ENCODE data around the gene TMEM139. TPM values are rescaled to one million over a fixed set of nuclear protein-coding genes. Genes with fewer than 3 reads are reported as not detected.

TMEM139 gene
- total RNA-seq, 2 experiments from 2014 or later, result 0.29 to 0.70 TPM

DNA sequence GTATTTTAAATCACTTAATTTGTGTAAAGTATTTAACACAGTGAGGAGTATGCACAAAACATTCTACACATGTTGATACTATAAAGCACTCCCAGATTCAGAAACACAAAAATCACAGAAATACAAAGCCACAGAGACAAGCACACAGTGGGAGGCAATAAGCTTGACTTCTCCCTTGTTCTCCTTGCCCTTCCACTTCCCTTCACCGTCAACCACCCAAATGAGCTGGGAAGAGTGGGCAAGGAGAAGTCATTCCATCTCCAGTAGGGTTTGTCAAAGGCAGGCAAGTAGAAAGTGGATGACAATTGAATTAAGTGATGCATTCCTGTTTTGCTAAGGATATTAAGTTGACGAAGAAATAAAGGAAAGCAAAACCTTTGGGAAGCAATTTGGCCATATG, 4.2 kb upstream of the TMEM139 start:
- peak overlapping the region; percentile 87 for H3K27ac Mint-ChIP-seq
- no peaks in the 10 kb centered on the region for H3K36me3 Mint-ChIP-seq
- no peak for DNase-seq
- intact Hi-C loops (cut with micrococcal nuclease), result no loop called here
- H3K27me3 Mint-ChIP-seq, result no peaks in the 10 kb centered on the region
- CTCF ChIA-PET, result interaction anchor here (0.7 to 4.0 kb wide), 5 partner anchors 7 to 469 kb away, joined by 3 to 30 read pairs (median 10); partner anchors contain the start of gene CASP2
- no peaks in the 10 kb centered on the region for H3K9me3 Mint-ChIP-seq
- H3K4me1 Mint-ChIP-seq (ENCODE audit: low read depth), result peaks cover 42% of the 10 kb centered on the region
- H3K4me3 Mint-ChIP-seq, result peak overlapping the region; percentile 51
- POLR2A ChIA-PET, result interaction anchor here (1.2 to 4.0 kb wide), 6 partner anchors 7 to 103 kb away, joined by 3 to 27 read pairs (median 6); partner anchors contain the start of genes CASP2 and GSTK1

DNA sequence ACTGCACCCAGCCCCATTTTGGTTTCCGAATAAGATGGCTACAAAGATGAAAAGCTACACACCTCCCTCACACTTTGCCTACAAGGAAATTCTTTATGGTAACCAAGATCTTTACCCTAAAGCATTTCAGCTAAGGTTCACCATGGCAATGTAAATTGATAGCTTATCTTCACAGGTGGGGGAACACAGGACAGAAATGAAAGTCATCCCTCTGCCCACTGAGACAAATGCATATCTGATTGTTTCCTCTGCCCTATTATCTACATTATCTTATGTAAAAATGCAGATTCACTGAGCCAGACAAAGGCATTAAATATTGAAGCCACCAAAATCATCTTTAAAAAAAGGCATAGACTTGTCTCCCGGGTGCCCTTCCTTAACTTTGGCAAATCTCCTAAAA, 3.2 kb upstream of the TMEM139 start:
- no peaks in the 10 kb centered on the region for H3K36me3 Mint-ChIP-seq
- no peak for DNase-seq
- no peak overlapping the region for H3K4me3 Mint-ChIP-seq
- ChIA-PET POLR2A (interaction anchor here (4.0 kb wide), 1 partner anchor 18 kb away, joined by 27 read pairs; the partner anchor contains the start of gene GSTK1), CTCF (interaction anchor here (2.3 to 4.0 kb wide), 2 partner anchors 18 to 41 kb away, joined by 12 to 30 read pairs; no protein-coding TSS in a partner anchor)
- H3K27ac Mint-ChIP-seq, result no peak overlapping the region
- H3K27me3 Mint-ChIP-seq, result no peaks in the 10 kb centered on the region
- intact Hi-C loops (cut with micrococcal nuclease), result no loop called here
- peaks cover 42% of the 10 kb centered on the region for H3K4me1 Mint-ChIP-seq (ENCODE audit: low read depth)
- no peaks in the 10 kb centered on the region for H3K9me3 Mint-ChIP-seq

DNA sequence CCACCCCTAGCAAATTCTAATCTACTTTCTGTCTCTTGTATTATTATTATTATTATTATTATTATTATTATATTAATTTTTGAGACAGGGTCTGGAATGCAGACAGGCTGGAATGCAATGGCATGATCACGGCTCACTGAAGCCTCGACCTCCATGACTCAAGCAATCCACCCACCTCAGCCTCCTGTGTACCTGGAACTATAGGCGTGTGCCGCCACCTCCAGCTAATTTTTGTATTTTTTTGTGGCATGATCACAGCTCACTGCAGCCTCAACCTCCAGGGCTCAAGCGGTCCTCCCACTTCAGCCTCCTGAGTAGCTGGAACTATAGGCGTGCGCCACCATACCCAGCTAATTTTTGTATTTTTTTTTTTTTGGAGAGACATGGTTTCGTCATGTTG, 2.6 kb upstream of the TMEM139 start:
- no peak for DNase-seq
- Mint-ChIP-seq H3K36me3 (no peaks in the 10 kb centered on the region), H3K27me3 (no peaks in the 10 kb centered on the region), H3K4me3 (no peak overlapping the region), H3K27ac (no peak overlapping the region), H3K9me3 (no peaks in the 10 kb centered on the region), H3K4me1 (ENCODE audit: low read depth) (peaks cover 46% of the 10 kb centered on the region)
- intact Hi-C loops (cut with micrococcal nuclease), result no loop called here
- ChIA-PET POLR2A (interaction anchor here (1.2 to 4.0 kb wide), 2 partner anchors 18 to 19 kb away, joined by 6 to 27 read pairs; partner anchors contain the start of gene GSTK1), CTCF (interaction anchor here (4.0 kb wide), 1 partner anchor 42 kb away, joined by 30 read pairs; no protein-coding TSS in a partner anchor)

DNA sequence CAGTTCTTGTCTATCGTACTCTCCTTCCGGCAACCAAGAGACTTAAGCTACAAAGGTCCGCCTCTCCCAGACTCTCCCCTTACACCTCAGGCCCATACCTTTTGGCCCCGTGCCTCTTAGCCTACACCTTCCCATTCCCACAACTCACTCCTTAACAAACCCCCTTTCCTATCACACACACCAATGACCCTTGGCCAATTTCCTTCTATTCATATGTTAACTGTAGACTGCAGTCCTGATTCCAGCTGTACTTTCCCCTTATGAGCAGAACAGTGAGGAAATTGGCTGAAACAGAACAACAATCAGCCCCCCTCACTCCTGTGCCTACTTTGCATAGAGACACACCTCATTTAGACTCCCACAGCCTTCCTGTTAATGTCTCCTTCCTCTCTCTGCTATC, 1.4 kb upstream of the TMEM139 start:
- H3K27ac Mint-ChIP-seq, result peak overlapping the region; percentile 0
- intact Hi-C loops (cut with micrococcal nuclease), result no loop called here
- peaks cover 50% of the 10 kb centered on the region for H3K4me1 Mint-ChIP-seq (ENCODE audit: low read depth)
- CTCF ChIA-PET, result interaction anchor here (0.7 to 1.2 kb wide), 3 partner anchors 11 to 134 kb away, joined by 3 to 4 read pairs (median 3); no protein-coding TSS in a partner anchor
- H3K4me3 Mint-ChIP-seq, result no peak overlapping the region
- DNase-seq, result no peak
- POLR2A ChIA-PET, result interaction anchor here (0.7 to 1.2 kb wide), 3 partner anchors 14 to 28 kb away, joined by 3 to 6 read pairs (median 3); partner anchors contain the start of gene GSTK1
- no peaks in the 10 kb centered on the region for H3K36me3 Mint-ChIP-seq
- H3K9me3 Mint-ChIP-seq, result no peaks in the 10 kb centered on the region
- H3K27me3 Mint-ChIP-seq, result no peaks in the 10 kb centered on the region

DNA sequence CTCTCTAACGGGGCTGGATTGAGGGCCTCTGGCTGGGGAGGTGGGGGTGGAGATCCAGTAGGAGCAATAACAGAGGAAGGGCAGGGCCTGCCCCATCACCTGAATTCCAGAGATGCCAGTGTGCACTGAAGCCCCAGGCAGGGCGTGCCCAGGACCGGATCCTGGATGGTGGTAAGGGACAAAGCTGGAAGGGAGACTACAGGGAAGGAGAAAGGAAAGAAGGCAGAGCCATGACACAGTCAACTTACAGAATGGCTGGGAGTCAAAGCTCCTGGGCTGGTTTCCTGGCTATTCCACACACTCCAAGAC, 666 bp downstream of the TMEM139 start:
- Mint-ChIP-seq H3K4me3 (no peak overlapping the region), H3K27me3 (no peaks in the 10 kb centered on the region), H3K36me3 (peaks cover 15% of the 10 kb centered on the region), H3K4me1 (ENCODE audit: low read depth) (peaks cover 38% of the 10 kb centered on the region), H3K27ac (no peak overlapping the region), H3K9me3 (no peaks in the 10 kb centered on the region)
- CTCF ChIA-PET, result interaction anchor here (0.7 kb wide), 1 partner anchor 23 kb away, joined by 3 read pairs; no protein-coding TSS in a partner anchor
- intact Hi-C loops (cut with micrococcal nuclease), result no loop called here
- no peak for DNase-seq
- POLR2A ChIA-PET, result no interaction called here

DNA sequence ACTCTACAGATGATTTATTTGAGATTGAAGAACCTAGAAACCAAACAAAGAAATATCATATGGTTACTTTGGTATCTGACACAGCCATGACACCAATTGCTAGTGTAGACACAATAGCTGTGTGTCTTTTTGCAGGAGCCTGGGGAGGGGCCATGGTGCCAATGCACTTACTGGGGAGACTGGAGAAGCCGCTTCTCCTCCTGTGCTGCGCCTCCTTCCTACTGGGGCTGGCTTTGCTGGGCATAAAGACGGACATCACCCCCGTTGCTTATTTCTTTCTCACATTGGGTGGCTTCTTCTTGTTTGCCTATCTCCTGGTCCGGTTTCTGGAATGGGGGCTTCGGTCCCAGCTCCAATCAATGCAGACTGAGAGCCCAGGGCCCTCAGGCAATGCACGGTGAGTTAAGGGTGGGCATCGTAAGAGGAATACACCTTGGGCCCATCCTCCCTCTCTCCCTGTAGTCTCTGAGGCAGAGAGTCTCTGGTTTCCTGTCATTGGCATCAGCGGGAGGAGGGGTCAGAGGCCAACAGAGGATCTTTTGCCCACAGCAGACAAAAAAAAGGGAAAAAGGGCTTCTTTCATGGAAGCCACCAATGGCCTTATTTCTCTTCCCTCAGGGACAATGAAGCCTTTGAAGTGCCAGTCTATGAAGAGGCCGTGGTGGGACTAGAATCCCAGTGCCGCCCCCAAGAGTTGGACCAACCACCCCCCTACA, 1.2 kb downstream of the TMEM139 start:
- ChIA-PET CTCF (interaction anchor here (0.7 to 0.8 kb wide), 2 partner anchors 23 to 46 kb away, joined by 3 read pairs; no protein-coding TSS in a partner anchor), POLR2A (no interaction called here)
- peaks cover 21% of the 10 kb centered on the region for H3K36me3 Mint-ChIP-seq
- no peak for DNase-seq
- no peak overlapping the region for H3K4me3 Mint-ChIP-seq
- intact Hi-C loops (cut with micrococcal nuclease), result no loop called here
- peaks cover 38% of the 10 kb centered on the region for H3K4me1 Mint-ChIP-seq (ENCODE audit: low read depth)
- H3K27ac Mint-ChIP-seq, result no peak overlapping the region
- H3K9me3 Mint-ChIP-seq, result no peaks in the 10 kb centered on the region
- H3K27me3 Mint-ChIP-seq, result no peaks in the 10 kb centered on the region

DNA sequence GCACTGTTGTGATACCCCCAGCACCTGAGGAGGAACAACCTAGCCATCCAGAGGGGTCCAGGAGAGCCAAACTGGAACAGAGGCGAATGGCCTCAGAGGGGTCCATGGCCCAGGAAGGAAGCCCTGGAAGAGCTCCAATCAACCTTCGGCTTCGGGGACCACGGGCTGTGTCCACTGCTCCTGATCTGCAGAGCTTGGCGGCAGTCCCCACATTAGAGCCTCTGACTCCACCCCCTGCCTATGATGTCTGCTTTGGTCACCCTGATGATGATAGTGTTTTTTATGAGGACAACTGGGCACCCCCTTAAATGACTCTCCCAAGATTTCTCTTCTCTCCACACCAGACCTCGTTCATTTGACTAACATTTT, 1.7 kb downstream of the TMEM139 start:
- DNase-seq, result no peak
- no peaks in the 10 kb centered on the region for H3K27me3 Mint-ChIP-seq
- POLR2A ChIA-PET, result interaction anchor here (2.1 kb wide), 1 partner anchor 23 kb away, joined by 10 read pairs; no protein-coding TSS in a partner anchor
- CTCF ChIA-PET, result interaction anchor here (0.8 to 2.1 kb wide), 3 partner anchors 46 to 93 kb away, joined by 3 to 13 read pairs (median 7); no protein-coding TSS in a partner anchor
- H3K27ac Mint-ChIP-seq, result peak overlapping the region; percentile 47
- no peaks in the 10 kb centered on the region for H3K9me3 Mint-ChIP-seq
- intact Hi-C loops (cut with micrococcal nuclease), result no loop called here
- H3K36me3 Mint-ChIP-seq, result peaks cover 26% of the 10 kb centered on the region
- H3K4me1 Mint-ChIP-seq (ENCODE audit: low read depth), result peaks cover 40% of the 10 kb centered on the region
- no peak overlapping the region for H3K4me3 Mint-ChIP-seq

DNA sequence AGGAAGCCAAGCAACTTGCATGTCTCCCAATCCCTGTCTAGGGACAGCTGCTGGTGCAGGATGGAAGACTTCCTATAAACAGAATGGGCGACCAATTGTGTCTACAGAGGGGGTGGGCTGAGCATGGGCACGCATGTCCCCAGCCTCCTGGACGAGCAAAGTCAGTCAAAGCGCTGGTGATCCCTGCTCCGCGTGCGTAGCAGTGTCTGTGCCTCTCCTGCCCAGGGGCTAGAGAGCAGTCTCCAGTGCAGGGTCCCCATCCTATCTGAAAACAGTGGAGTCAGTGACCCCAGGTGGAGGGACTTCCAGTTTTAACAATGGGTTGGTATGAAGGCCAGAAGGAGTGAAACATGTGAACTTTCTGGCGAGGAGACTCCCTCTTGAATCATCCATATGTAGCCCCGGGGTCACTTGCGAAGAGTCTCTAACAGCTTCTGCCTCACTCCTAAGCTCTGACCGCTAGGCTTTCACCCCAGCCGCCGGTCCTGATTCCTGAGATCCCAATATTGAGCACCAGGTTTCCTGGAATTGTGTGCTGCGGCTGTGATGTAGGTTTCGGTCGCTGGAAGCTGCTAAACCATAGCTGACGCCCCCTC, 2.7 kb downstream of the TMEM139 start:
- intact Hi-C loops (cut with micrococcal nuclease), result no loop called here
- H3K4me3 Mint-ChIP-seq, result peak overlapping the region; percentile 93

DNA sequence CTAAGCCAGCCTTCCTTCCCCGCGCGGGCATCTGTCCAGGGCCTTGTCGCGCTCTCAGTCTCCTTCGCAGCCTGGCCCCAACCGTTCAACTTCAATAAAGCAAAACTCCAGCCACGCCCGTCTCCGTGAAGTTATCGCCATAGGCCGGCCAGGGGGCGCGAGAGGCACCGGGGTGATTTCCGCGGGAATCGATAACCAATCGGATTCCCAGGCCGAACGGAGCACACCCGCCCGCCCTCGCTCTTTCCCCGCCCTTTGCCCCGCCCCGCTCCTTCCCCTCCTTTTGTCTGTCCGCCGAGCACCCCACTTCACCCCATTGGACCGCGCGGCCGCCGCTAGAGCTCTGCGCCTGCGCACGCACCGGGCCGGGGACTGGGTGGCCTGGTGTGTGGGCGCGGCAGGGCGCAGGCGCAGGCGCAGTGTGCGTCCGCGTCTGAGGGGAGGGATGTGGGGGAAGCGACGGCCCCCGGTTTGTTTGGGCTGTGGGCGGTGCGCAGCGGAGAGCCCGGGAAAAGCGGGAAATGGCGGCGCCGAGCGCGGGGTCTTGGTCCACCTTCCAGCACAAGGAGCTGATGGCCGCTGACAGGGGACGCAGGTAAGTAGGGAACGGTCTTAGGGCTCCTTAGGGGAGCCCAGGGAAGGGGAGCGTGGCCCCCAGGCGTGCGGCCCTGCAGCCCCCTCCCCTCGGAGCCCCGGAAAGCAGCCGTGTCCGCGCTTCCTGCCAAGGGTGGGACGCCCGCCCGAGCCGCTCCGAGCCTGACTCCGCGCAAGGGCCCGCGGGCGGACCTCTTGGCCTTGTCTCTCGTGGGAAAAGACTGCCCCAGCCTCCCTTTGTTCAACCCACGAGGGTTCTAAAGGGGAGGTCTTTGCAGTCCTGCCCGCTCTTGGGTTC, 3.4 kb downstream of the TMEM139 start, which contains the start of gene CASP2:
Gene CASP2 (plus strand): TSS at position 417 of the 892 bp plus-strand sequence. CDS start 105 bp downstream, at position 522.
- ChIA-PET CTCF (interaction anchor here (0.9 to 2.1 kb wide), 12 partner anchors 9 to 91 kb away, joined by 3 to 13 read pairs (median 4); partner anchors contain the start of gene GSTK1), POLR2A (interaction anchor here (0.5 to 2.1 kb wide), 17 partner anchors 8 to 480 kb away, joined by 3 to 14 read pairs (median 4); partner anchors contain the start of genes CLCN1 and GSTK1)
- H3K4me1 Mint-ChIP-seq (ENCODE audit: low read depth), result peaks cover 44% of the 10 kb centered on the region

More for the DNA sequence above, 2.7 kb downstream of the TMEM139 start:
- DNase-seq, result no peak
- peaks cover 33% of the 10 kb centered on the region for H3K36me3 Mint-ChIP-seq
- H3K27ac Mint-ChIP-seq, result peak overlapping the region; percentile 97
- H3K27me3 Mint-ChIP-seq, result no peaks in the 10 kb centered on the region
- ChIA-PET POLR2A (interaction anchor here (0.5 to 2.1 kb wide), 16 partner anchors 8 to 479 kb away, joined by 3 to 14 read pairs (median 4); partner anchors contain the start of genes CLCN1 and GSTK1), CTCF (interaction anchor here (0.9 to 2.1 kb wide), 12 partner anchors 8 to 92 kb away, joined by 3 to 13 read pairs (median 4); partner anchors contain the start of gene GSTK1)
- no peaks in the 10 kb centered on the region for H3K9me3 Mint-ChIP-seq
- peaks cover 45% of the 10 kb centered on the region for H3K4me1 Mint-ChIP-seq (ENCODE audit: low read depth)

DNA sequence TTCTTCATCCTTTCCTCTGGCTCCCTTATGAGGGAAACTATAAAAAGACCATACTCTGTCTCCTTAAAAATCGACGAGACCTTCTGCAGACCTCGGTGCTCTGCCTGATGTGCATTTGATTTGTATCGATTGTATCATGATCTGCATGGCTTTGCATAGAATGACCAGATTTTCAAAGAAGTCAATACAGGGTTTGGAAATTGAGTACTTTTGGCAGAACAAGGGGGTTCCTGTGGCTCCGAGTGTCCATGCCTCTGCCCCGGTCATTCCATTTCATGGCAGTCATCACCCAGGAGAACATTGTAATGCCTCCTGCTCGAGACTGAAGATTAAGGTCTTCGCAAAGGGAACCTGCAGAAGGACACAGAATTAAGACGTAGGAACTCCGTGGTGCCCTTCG, 4.1 kb downstream of the TMEM139 start:
- Mint-ChIP-seq H3K4me3 (peak overlapping the region; percentile 93), H3K27me3 (no peaks in the 10 kb centered on the region), H3K27ac (peak overlapping the region; percentile 97), H3K4me1 (ENCODE audit: low read depth) (peaks cover 41% of the 10 kb centered on the region), H3K9me3 (no peaks in the 10 kb centered on the region), H3K36me3 (peaks cover 43% of the 10 kb centered on the region)
- CTCF ChIA-PET, result interaction anchor here (0.7 to 4.3 kb wide), 6 partner anchors 9 to 48 kb away, joined by 3 to 53 read pairs (median 5); no protein-coding TSS in a partner anchor
- intact Hi-C loops (cut with micrococcal nuclease), result loop anchor here (1.0 kb wide), 6 partner anchors 10 to 480 kb away; partner anchors contain the start of genes GSTK1 and ZYX
- POLR2A ChIA-PET, result interaction anchor here (1.0 to 2.1 kb wide), 6 partner anchors 9 to 49 kb away, joined by 6 to 14 read pairs (median 8); partner anchors contain the start of gene GSTK1
- DNase-seq, result no peak

More for the DNA sequence above, 3.4 kb downstream of the TMEM139 start, which contains the start of gene CASP2:
- Mint-ChIP-seq H3K9me3 (no peaks in the 10 kb centered on the region), H3K27me3 (no peaks in the 10 kb centered on the region), H3K4me3 (peak within 1 kb of the TSS; percentile 93), H3K36me3 (peaks cover 36% of the 10 kb centered on the region), H3K27ac (peak within 1 kb of the TSS; percentile 97)
- peak; percentile 99 for DNase-seq
- intact Hi-C loops (cut with micrococcal nuclease), result loop anchor here (1.0 kb wide), 4 partner anchors 9 to 479 kb away; partner anchors contain the start of genes GSTK1 and ZYX
